HEK293T (cell line): Measurements from ENCODE around the gene BCAP29.

ENCODE experiments used
- HDGF ChIP-seq: fragments of 450-650 bp; IDR thresholded peaks from 2 replicates; pipeline ENCODE4 v1.6.1; 2017; ENCODE audit warnings: antibody characterized with exemption, borderline replicate concordance
- LEF1 ChIP-seq: fragments of 450-650 bp; IDR thresholded peaks from 2 replicates; pipeline ENCODE4 v1.6.1; 2017; ENCODE audit warnings: mild to moderate bottlenecking, borderline replicate concordance

DNA sequence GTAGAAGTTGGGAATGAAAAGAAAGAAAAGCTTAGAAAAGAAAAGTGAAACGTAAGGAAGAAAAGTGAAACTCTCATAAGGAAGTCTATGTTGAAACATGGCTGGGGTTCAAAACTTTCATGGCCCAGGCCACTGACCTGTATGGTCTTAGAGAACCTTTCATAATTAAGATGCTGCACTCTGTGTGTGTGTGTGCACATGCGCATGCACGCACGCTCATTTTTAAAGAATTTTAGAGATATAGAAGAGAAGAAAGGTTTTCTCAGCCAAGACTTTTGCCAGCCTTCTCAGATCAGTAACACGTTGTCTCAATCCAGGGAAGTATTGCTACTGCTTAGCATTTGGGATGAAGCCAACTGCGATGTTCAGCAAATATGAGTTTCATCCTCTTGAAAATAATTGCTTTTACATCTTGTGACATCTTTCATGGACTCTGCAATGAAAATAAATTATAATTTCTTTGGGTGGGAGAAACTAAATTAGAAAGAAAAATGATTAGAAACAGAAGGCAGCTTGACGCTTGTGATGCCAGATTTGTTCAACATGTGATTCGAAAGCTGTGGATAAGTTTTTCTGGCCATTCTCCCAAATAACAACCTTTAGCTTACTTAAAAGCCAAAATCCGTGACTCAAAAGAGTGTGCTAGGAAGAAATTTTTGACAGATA is 64.4 kb downstream of the BCAP29 start:
- TF ChIP-seq LEF1 (no peak), HDGF (no peak)
